ENCODE data around the gene NRIP1.
"Not testable (repeated sequence)": the region's sequence is repeated elsewhere in the genome, so short reads cannot be mapped to it uniquely, and the experiment has no call there.

The NRIP1 gene

GRCh38 chr21:14942801-14943490 is 121.9 kb downstream of the NRIP1 start:
- no peak overlapping the region for H3K27ac ChIP-seq
- TF ChIP-seq FOXP2 (optimal IDR thresholded peaks at IDR 0.05; ENCODE audit: control extremely low read depth, extremely low read length, insufficient read depth) (no peak), EZH2 (IDR thresholded peaks at IDR 0.05) (no peak), POLR2AphosphoS5 (IDR thresholded peaks at IDR 0.05; ENCODE audit: borderline replicate concordance, low read depth, low read length) (no peak)
- DNase-seq (ENCODE audit: low read depth, low spot score), result no peak
- H3K9ac ChIP-seq (ENCODE audit: insufficient read length), result no peak overlapping the region
- H3K9me3 ChIP-seq (ENCODE audit: low read depth, low read length), result no peaks in the 10 kb centered on the region
- no peaks in the 10 kb centered on the region for H3K36me3 ChIP-seq (ENCODE audit: insufficient read depth, low read length)
- no peak overlapping the region for H3K4me3 ChIP-seq

GRCh38 chr21:14927324-14927723 is 137.5 kb downstream of the NRIP1 start:
- not testable (repeated sequence) for H3K4me3 ChIP-seq; DNase-seq (ENCODE audit: low read depth, low spot score); H3K9me3 ChIP-seq (ENCODE audit: low read depth, low read length); H3K9ac ChIP-seq (ENCODE audit: insufficient read length); H3K27ac ChIP-seq; H3K36me3 ChIP-seq (ENCODE audit: insufficient read depth, low read length)

GRCh38 chr21:14926186-14926585 is 138.6 kb downstream of the NRIP1 start:
- no peak for TF ChIP-seq FOXP2 (optimal IDR thresholded peaks at IDR 0.05; ENCODE audit: control extremely low read depth, extremely low read length, insufficient read depth)
- no peak for TF ChIP-seq POLR2AphosphoS5 (IDR thresholded peaks at IDR 0.05; ENCODE audit: borderline replicate concordance, low read depth, low read length)
- no peak for TF ChIP-seq EZH2 (IDR thresholded peaks at IDR 0.05)
- H3K9me3 ChIP-seq (ENCODE audit: low read depth, low read length), result no peaks in the 10 kb centered on the region
- no peak for DNase-seq (ENCODE audit: low read depth, low spot score)
- no peaks in the 10 kb centered on the region for H3K36me3 ChIP-seq (ENCODE audit: insufficient read depth, low read length)
- no peak overlapping the region for H3K27ac ChIP-seq
- H3K9ac ChIP-seq (ENCODE audit: insufficient read length), result no peak overlapping the region
- no peak overlapping the region for H3K4me3 ChIP-seq

- no peak overlapping the region for H3K4me3 ChIP-seq
- no peak overlapping the region for H3K27ac ChIP-seq
- H3K36me3 ChIP-seq (ENCODE audit: insufficient read depth, low read length), result no peaks in the 10 kb centered on the region
- TF ChIP-seq POLR2AphosphoS5 (IDR thresholded peaks at IDR 0.05; ENCODE audit: borderline replicate concordance, low read depth, low read length), result no peak
- no peak for TF ChIP-seq FOXP2 (optimal IDR thresholded peaks at IDR 0.05; ENCODE audit: control extremely low read depth, extremely low read length, insufficient read depth)
- TF ChIP-seq EZH2 (IDR thresholded peaks at IDR 0.05), result no peak
- DNase-seq (ENCODE audit: low read depth, low spot score), result no peak
- no peaks in the 10 kb centered on the region for H3K9me3 ChIP-seq (ENCODE audit: low read depth, low read length)
- no peak overlapping the region for H3K9ac ChIP-seq (ENCODE audit: insufficient read length)
These were observed 141.3 kb downstream of the NRIP1 start for GRCh38 chr21:14923468-14923867.

GRCh38 chr21:14922980-14923379 is 141.8 kb downstream of the NRIP1 start:
- Histone ChIP-seq H3K36me3 (ENCODE audit: insufficient read depth, low read length) (no peaks in the 10 kb centered on the region), H3K27ac (no peak overlapping the region), H3K9me3 (ENCODE audit: low read depth, low read length) (no peaks in the 10 kb centered on the region), H3K9ac (ENCODE audit: insufficient read length) (no peak overlapping the region), H3K4me3 (no peak overlapping the region)
- DNase-seq (ENCODE audit: low read depth, low spot score), result no peak
- TF ChIP-seq EZH2 (IDR thresholded peaks at IDR 0.05), result no peak
- no peak for TF ChIP-seq POLR2AphosphoS5 (IDR thresholded peaks at IDR 0.05; ENCODE audit: borderline replicate concordance, low read depth, low read length)
- TF ChIP-seq FOXP2 (optimal IDR thresholded peaks at IDR 0.05; ENCODE audit: control extremely low read depth, extremely low read length, insufficient read depth), result no peak

- H3K9ac ChIP-seq (ENCODE audit: insufficient read length), result no peak overlapping the region
These were observed 146.3 kb downstream of the NRIP1 start for GRCh38 chr21:14918527-14918926.

GRCh38 chr21:14917762-14918161 is 147.0 kb downstream of the NRIP1 start:
- no peak for DNase-seq (ENCODE audit: low read depth, low spot score)
- Histone ChIP-seq H3K4me3 (no peak overlapping the region), H3K36me3 (ENCODE audit: insufficient read depth, low read length) (no peaks in the 10 kb centered on the region), H3K9ac (ENCODE audit: insufficient read length) (no peak overlapping the region), H3K9me3 (ENCODE audit: low read depth, low read length) (no peaks in the 10 kb centered on the region), H3K27ac (no peak overlapping the region)
- TF ChIP-seq EZH2 (IDR thresholded peaks at IDR 0.05), result no peak
- no peak for TF ChIP-seq POLR2AphosphoS5 (IDR thresholded peaks at IDR 0.05; ENCODE audit: borderline replicate concordance, low read depth, low read length)
- no peak for TF ChIP-seq FOXP2 (optimal IDR thresholded peaks at IDR 0.05; ENCODE audit: control extremely low read depth, extremely low read length, insufficient read depth)

More at GRCh38 chr21:14918527-14918926, 146.3 kb downstream of the NRIP1 start:
- Histone ChIP-seq H3K4me3 (no peak overlapping the region), H3K27ac (no peak overlapping the region), H3K9me3 (ENCODE audit: low read depth, low read length) (no peaks in the 10 kb centered on the region), H3K36me3 (ENCODE audit: insufficient read depth, low read length) (no peaks in the 10 kb centered on the region)
- TF ChIP-seq FOXP2 (optimal IDR thresholded peaks at IDR 0.05; ENCODE audit: control extremely low read depth, extremely low read length, insufficient read depth), result no peak
- no peak for TF ChIP-seq POLR2AphosphoS5 (IDR thresholded peaks at IDR 0.05; ENCODE audit: borderline replicate concordance, low read depth, low read length)
- no peak for TF ChIP-seq EZH2 (IDR thresholded peaks at IDR 0.05)
- DNase-seq (ENCODE audit: low read depth, low spot score), result no peak

- TF ChIP-seq FOXP2 (optimal IDR thresholded peaks at IDR 0.05; ENCODE audit: control extremely low read depth, extremely low read length, insufficient read depth) (no peak), EZH2 (IDR thresholded peaks at IDR 0.05) (no peak)
- H3K27ac ChIP-seq, result no peak overlapping the region
- DNase-seq (ENCODE audit: low read depth, low spot score), result no peak
- H3K9me3 ChIP-seq (ENCODE audit: low read depth, low read length), result no peaks in the 10 kb centered on the region
- no peaks in the 10 kb centered on the region for H3K36me3 ChIP-seq (ENCODE audit: insufficient read depth, low read length)
- H3K9ac ChIP-seq (ENCODE audit: insufficient read length), result no peak overlapping the region
- H3K4me3 ChIP-seq, result no peak overlapping the region
These were observed 148.1 kb downstream of the NRIP1 start for GRCh38 chr21:14916676-14917141.

GRCh38 chr21:14913638-14914037 is 151.2 kb downstream of the NRIP1 start:
- H3K9ac ChIP-seq (ENCODE audit: insufficient read length), result no peak overlapping the region
- no peak overlapping the region for H3K4me3 ChIP-seq
- no peak for DNase-seq (ENCODE audit: low read depth, low spot score)

More at GRCh38 chr21:14913638-14914037, 151.2 kb downstream of the NRIP1 start:
- H3K9me3 ChIP-seq (ENCODE audit: low read depth, low read length), result no peaks in the 10 kb centered on the region
- TF ChIP-seq POLR2AphosphoS5 (IDR thresholded peaks at IDR 0.05; ENCODE audit: borderline replicate concordance, low read depth, low read length), result no peak
- no peak for TF ChIP-seq EZH2 (IDR thresholded peaks at IDR 0.05)
- TF ChIP-seq FOXP2 (optimal IDR thresholded peaks at IDR 0.05; ENCODE audit: control extremely low read depth, extremely low read length, insufficient read depth), result no peak
- no peak overlapping the region for H3K27ac ChIP-seq
- no peaks in the 10 kb centered on the region for H3K36me3 ChIP-seq (ENCODE audit: insufficient read depth, low read length)
